OCI-LY1 (cell line): ENCODE measurements around the gene WWOX.

Experiments used
- H2AFZ ChIP-seq: fragments of 200-600 bp; sonication (generic), shearing (Covaris generic); 2 replicates; pipeline ENCODE4 v1.6.0; 2014; ENCODE audit warnings: antibody characterized with exemption, mild to moderate bottlenecking, low read length
- H3F3A ChIP-seq: fragments of 200-600 bp; sonication (generic), shearing (Covaris generic); 2 replicates; pipeline ENCODE4 v1.6.0; 2014; ENCODE audit warnings: mild to moderate bottlenecking, antibody characterized with exemption, low read length, moderate library complexity; ENCODE audit not compliant: insufficient read depth
- H3K27ac ChIP-seq: fragments of 200-600 bp; sonication (generic); 2 replicates; pipeline ENCODE4 v1.5.1; 2014; ENCODE audit warnings: low read length, mixed run types, mild to moderate bottlenecking, low read depth; ENCODE audit not compliant: poor library complexity, severe bottlenecking
- H3K27me3 ChIP-seq: fragments of 200-600 bp; sonication (generic); 2 replicates; pipeline ENCODE4 v1.6.0; 2014; ENCODE audit warnings: antibody characterized with exemption, mild to moderate bottlenecking, low read length, moderate library complexity; ENCODE audit not compliant: insufficient read depth
- H3K36me3 ChIP-seq: fragments of 200-600 bp; sonication (generic); 2 replicates; pipeline ENCODE4 v1.6.1; 2014; ENCODE audit warnings: mild to moderate bottlenecking, antibody characterized with exemption, low read length, moderate library complexity, mixed read lengths; ENCODE audit not compliant: insufficient read depth
- H3K4me1 ChIP-seq: fragments of 200-600 bp; sonication (generic); 2 replicates; pipeline ENCODE4 v1.5.1; 2014; ENCODE audit warnings: mild to moderate bottlenecking, low read length, moderate library complexity; ENCODE audit not compliant: insufficient read depth, severe bottlenecking
- H3K4me2 ChIP-seq: fragments of 200-600 bp; sonication (generic), shearing (Covaris generic); 2 replicates; pipeline ENCODE4 v1.6.1; 2014; ENCODE audit warnings: low read length
- H3K4me3 ChIP-seq: fragments of 200-600 bp; sonication (generic); 2 replicates; pipeline ENCODE4 v1.5.1; 2014; ENCODE audit warnings: low read length, low read depth, mild to moderate bottlenecking, mixed read lengths; ENCODE audit not compliant: poor library complexity, severe bottlenecking
- H3K79me2 ChIP-seq: fragments of 200-600 bp; shearing (Covaris generic); 2 replicates; pipeline ENCODE4 v1.6.1; 2016; ENCODE audit warnings: mixed run types, low read length, mixed read lengths; ENCODE audit not compliant: insufficient read depth
- H3K9ac ChIP-seq: fragments of 200-600 bp; sonication (generic), shearing (Covaris generic); 2 replicates; pipeline ENCODE4 v1.6.1; 2014; ENCODE audit warnings: mild to moderate bottlenecking, low read length, mixed read lengths
- H3K9me2 ChIP-seq: fragments of 200-600 bp; sonication (generic), shearing (Covaris generic); 2 replicates; pipeline ENCODE4 v1.6.1; 2014; ENCODE audit warnings: low read depth, mild to moderate bottlenecking, low read length, mixed read lengths
- H3K9me3 ChIP-seq: fragments of 200-600 bp; shearing (Covaris generic); 2 replicates; pipeline ENCODE4 v1.6.1; 2014; ENCODE audit warnings: low read length, mixed read lengths
- H4K20me1 ChIP-seq: fragments of 200-600 bp; sonication (generic), shearing (Covaris generic); 2 replicates; pipeline ENCODE4 v1.6.0; 2016; ENCODE audit warnings: mild to moderate bottlenecking, low read length; ENCODE audit not compliant: insufficient read depth
- CTCF ChIP-seq: fragments of 200-600 bp; sonication (generic), shearing (Covaris generic); IDR thresholded peaks from 2 replicates; pipeline ENCODE4 v1.5.1; 2017; ENCODE audit warnings: mild to moderate bottlenecking, antibody characterized with exemption, low read length, moderate library complexity, mixed read lengths
- EZH2 ChIP-seq: fragments of 200-600 bp; sonication (generic), shearing (Covaris generic); IDR thresholded peaks from 2 replicates; pipeline ENCODE4 v1.8.0; 2017; ENCODE audit warnings: borderline replicate concordance, mixed run types, mild to moderate bottlenecking, antibody characterized with exemption, low read length, moderate library complexity, mixed read lengths

WWOX gene

GRCh38 chr16:78761427-78761826 is 662.0 kb downstream of the WWOX start:
- Histone ChIP-seq H4K20me1 (no peaks in the 10 kb centered on the region), H3F3A (no peaks in the 10 kb centered on the region), H3K4me1 (no peaks in the 10 kb centered on the region), H3K36me3 (no peaks in the 10 kb centered on the region), H3K79me2 (no peaks in the 10 kb centered on the region), H3K4me3 (no peak overlapping the region), H3K27me3 (no peaks in the 10 kb centered on the region), H3K9me2 (no peaks in the 10 kb centered on the region), H3K9me3 (no peaks in the 10 kb centered on the region), H2AFZ (no peak overlapping the region), H3K4me2 (no peak overlapping the region), H3K9ac (no peak overlapping the region), H3K27ac (no peak overlapping the region)
- TF ChIP-seq CTCF = no peak
- TF ChIP-seq EZH2 = no peak

GRCh38 chr16:78762222-78762621 is 662.8 kb downstream of the WWOX start:
- no peak overlapping the region for H3K4me3 ChIP-seq

GRCh38 chr16:78763821-78764440 is 664.5 kb downstream of the WWOX start:
- no peaks in the 10 kb centered on the region for H3K36me3 ChIP-seq
- TF ChIP-seq CTCF = no peak
- TF ChIP-seq EZH2 = no peak
- H3K4me1 ChIP-seq = no peaks in the 10 kb centered on the region
- H3K27me3 ChIP-seq = no peaks in the 10 kb centered on the region
- H4K20me1 ChIP-seq = no peaks in the 10 kb centered on the region
- H3F3A ChIP-seq = no peaks in the 10 kb centered on the region
- no peak overlapping the region for H3K4me3 ChIP-seq
- no peak overlapping the region for H3K9ac ChIP-seq
- H3K9me3 ChIP-seq = no peaks in the 10 kb centered on the region
- no peaks in the 10 kb centered on the region for H3K79me2 ChIP-seq
- H2AFZ ChIP-seq = no peak overlapping the region
- H3K4me2 ChIP-seq = no peak overlapping the region
- H3K9me2 ChIP-seq = no peaks in the 10 kb centered on the region
- no peak overlapping the region for H3K27ac ChIP-seq

More at GRCh38 chr16:78762222-78762621, 662.8 kb downstream of the WWOX start:
- Histone ChIP-seq H3K4me1 (no peaks in the 10 kb centered on the region), H3K27me3 (no peaks in the 10 kb centered on the region), H3K36me3 (no peaks in the 10 kb centered on the region), H2AFZ (no peak overlapping the region), H3K4me2 (no peak overlapping the region), H3K9ac (no peak overlapping the region), H3K79me2 (no peaks in the 10 kb centered on the region), H3K27ac (no peak overlapping the region), H4K20me1 (no peaks in the 10 kb centered on the region), H3F3A (no peaks in the 10 kb centered on the region), H3K9me3 (no peaks in the 10 kb centered on the region), H3K9me2 (no peaks in the 10 kb centered on the region)
- TF ChIP-seq CTCF (no peak), EZH2 (no peak)
